Aorta (tissue), 5 donors: Measurements from ENCODE around the gene PHF21B. TPM values are rescaled to one million over a fixed set of nuclear protein-coding genes. Genes with fewer than 3 reads are reported as not detected.
"Not testable (repeated sequence)": the region's sequence is repeated elsewhere in the genome, so short reads cannot be mapped to it uniquely, and the experiment has no call there.

Experiments used
- ATAC-seq: fragments of 200-7000 bp; cut with Tn5 transposase; one replicate; pipeline ENCODE4 v1.9.1; 2022; ENCODE audit warnings: moderate library complexity; ENCODE audit not compliant: low FRiP score
- DNase-seq, 2 donors: peaks; one replicate each; pipeline ENCODE4 v3.0.0-alpha.2; 2020
- H3K27ac ChIP-seq, 2 donors: one replicate each; pipeline ENCODE4 v1.5.1; 2013; ENCODE audit warnings: low read length in 2 of 2, mild to moderate bottlenecking in 2 of 2, moderate library complexity in 2 of 2, control low read depth in 1 of 2, inconsistent platforms in 1 of 2, low read depth in 1 of 2
- H3K27me3 ChIP-seq, 2 donors: one replicate each; pipeline ENCODE4 v1.6.1; 2013; ENCODE audit warnings: control low read depth in 1 of 2, low read length in 1 of 2, mild to moderate bottlenecking in 1 of 2, moderate library complexity in 1 of 2; ENCODE audit not compliant: insufficient read depth in 2 of 2, control insufficient read depth in 1 of 2
- H3K36me3 ChIP-seq, 2 donors: one replicate each; pipeline ENCODE4 v1.6.1; 2013; ENCODE audit warnings: control low read depth in 1 of 2, low read length in 1 of 2, mild to moderate bottlenecking in 1 of 2; ENCODE audit not compliant: insufficient read depth in 2 of 2, control insufficient read depth in 1 of 2
- H3K4me1 ChIP-seq, 2 donors: one replicate each; pipeline ENCODE4 v1.6.1; 2013; ENCODE audit warnings: low read length in 2 of 2, control low read depth in 1 of 2, mild to moderate bottlenecking in 1 of 2, moderate library complexity in 1 of 2; ENCODE audit not compliant: insufficient read depth in 2 of 2, control insufficient read depth in 1 of 2
- H3K4me3 ChIP-seq, 2 donors: one replicate each; pipeline ENCODE4 v1.5.1; 2013; ENCODE audit warnings: low read length in 2 of 2, control low read depth in 1 of 2, mild to moderate bottlenecking in 1 of 2
- H3K9me3 ChIP-seq: one replicate; pipeline ENCODE4 v1.6.1; 2013; ENCODE audit warnings: mild to moderate bottlenecking, low read length; ENCODE audit not compliant: control insufficient read depth
- WGBS, 2 donors: extraction: QIAGEN DNeasy Blood & Tissue Kit; methylation state at CpG; one replicate each; pipeline ENCODE4 v1.1.7; 2013; 5-methylcytosine and 5-hydroxymethylcytosine counted together
- intact Hi-C, 2 donors: fragments of 100-400 bp; cut with DNase I; formaldehyde crosslinking; loops; one replicate each; pipeline versions ENCODE4 v1.14.2 to v1.15.0; 2022
- long read RNA-seq, 2 donors: library from polyadenylated mRNA; unstranded; transcript quantifications; one replicate each; pipeline ENCODE4 v2.0.0, GENCODE V29; 2020 to 2021
- polyA plus RNA-seq, 2 donors: library from polyadenylated mRNA; stranded (reverse); fragments of 200-250 nt; gene quantifications; one replicate each; pipeline ENCODE4 v1.2.3, GENCODE V29; 2013
- total RNA-seq, 2 donors: library from RNA; stranded (reverse); fragmentation: NEBNext Ultra II Directional; extraction: Animal tissue kit (Norgen Biotek cat#: 25700); gene quantifications; one replicate each; pipeline ENCODE4 v1.2.1, GENCODE V29; 2021
- donor health status: healthy with polysubstance abuse.
- donor health status: Bipolar disorder and iron deficiency.
- donor health status: DM: no; HTN: no; CAD: no.
- donor health status: DM: no; HTN: no; CAD: no.
- donor health status: DM: yes; HTN: yes; CAD: no.

The PHF21B gene
- total RNA-seq (1 to 10 TPM in 1 of 2 donors, under 1 TPM in 1; 0.75 to 1.8 TPM), polyA plus RNA-seq (not detected)
- long read RNA-seq, donor 1, result 0 reads
- long read RNA-seq, donor 2, result 0 reads

GRCh38 chr22:45009606-45010531 lies at the start of gene PHF21B:
Gene PHF21B, minus strand, starts transcription at chr22:45010005. Its CDS starts 456 bp downstream, at chr22:45009549.
- WGBS, 2 donors, result 1% methylated on average over 56 to 121 of the region's 121 CpGs
- Histone ChIP-seq H3K4me3 (peak within 1 kb of the TSS; percentile 45 to 76), H3K9me3 (no peaks in the 10 kb centered on the region), H3K4me1 (no peaks in the 10 kb centered on the region), H3K36me3 (no peaks in the 10 kb centered on the region), H3K27me3 (no peaks in the 10 kb centered on the region), H3K27ac (no peak within 1 kb of the TSS)
- intact Hi-C loops, result no loop called here
- peak; percentile 37 for ATAC-seq
- peak in 1 of 2 donors; percentile 78 for DNase-seq

- Histone ChIP-seq H3K36me3 (no peaks in the 10 kb centered on the region), H3K27me3 (no peaks in the 10 kb centered on the region), H3K4me1 (no peaks in the 10 kb centered on the region), H3K9me3 (no peaks in the 10 kb centered on the region), H3K27ac (no peak overlapping the region), H3K4me3 (no peak overlapping the region)
- ATAC-seq (no peak), DNase-seq (no peak)
- intact Hi-C loops, result no loop called here
- 80 to 94% methylated on average over 5 of the region's 5 CpGs for WGBS, 2 donors
These were observed 49.5 kb upstream of the PHF21B start for GRCh38 chr22:45059296-45059695.

GRCh38 chr22:45058622-45058912 lies 48.8 kb upstream of the PHF21B start:
- DNase-seq (no peak), ATAC-seq (no peak)
- Histone ChIP-seq H3K27ac (no peak overlapping the region), H3K4me1 (no peaks in the 10 kb centered on the region), H3K36me3 (no peaks in the 10 kb centered on the region), H3K27me3 (no peaks in the 10 kb centered on the region), H3K4me3 (no peak overlapping the region), H3K9me3 (no peaks in the 10 kb centered on the region)
- WGBS, 2 donors, result 17 to 36% methylated on average over 2 of the region's 2 CpGs
- intact Hi-C loops, result no loop called here

GRCh38 chr22:45055936-45056335 lies 46.1 kb upstream of the PHF21B start:
- DNase-seq (no peak), ATAC-seq (no peak)
- H3K9me3 ChIP-seq, result no peaks in the 10 kb centered on the region
- no peaks in the 10 kb centered on the region for H3K27me3 ChIP-seq
- no peaks in the 10 kb centered on the region for H3K4me1 ChIP-seq
- H3K36me3 ChIP-seq, result no peaks in the 10 kb centered on the region
- H3K4me3 ChIP-seq, result no peak overlapping the region
- no peak overlapping the region for H3K27ac ChIP-seq
- intact Hi-C loops, result no loop called here
- WGBS, 2 donors, result 81% methylated on average over 15 of the region's 15 CpGs

GRCh38 chr22:45053571-45053970 lies 43.8 kb upstream of the PHF21B start:
- DNase-seq, result no peak
- ATAC-seq, result no peak
- no peaks in the 10 kb centered on the region for H3K9me3 ChIP-seq
- no peaks in the 10 kb centered on the region for H3K36me3 ChIP-seq
- no peaks in the 10 kb centered on the region for H3K4me1 ChIP-seq
- intact Hi-C loops, result no loop called here
- H3K27me3 ChIP-seq, result no peaks in the 10 kb centered on the region
- 49 to 53% methylated on average over 1 of the region's 1 CpG for WGBS, 2 donors
- H3K4me3 ChIP-seq, result no peak overlapping the region
- no peak overlapping the region for H3K27ac ChIP-seq

- intact Hi-C loops, result no loop called here
- H3K36me3 ChIP-seq, result no peaks in the 10 kb centered on the region
- WGBS, 2 donors, result 63 to 71% methylated on average over 1 of the region's 1 CpG
- no peak for ATAC-seq
- no peaks in the 10 kb centered on the region for H3K27me3 ChIP-seq
- H3K9me3 ChIP-seq, result no peaks in the 10 kb centered on the region
- no peak for DNase-seq
- H3K4me1 ChIP-seq, result no peaks in the 10 kb centered on the region
- no peak overlapping the region for H3K4me3 ChIP-seq
- no peak overlapping the region for H3K27ac ChIP-seq
These were observed 43.3 kb upstream of the PHF21B start for GRCh38 chr22:45053094-45053493.

GRCh38 chr22:45052665-45053064 lies 42.9 kb upstream of the PHF21B start:
- H3K4me3 ChIP-seq, H3K4me1 ChIP-seq, H3K9me3 ChIP-seq, H3K27ac ChIP-seq, intact Hi-C loops, H3K36me3 ChIP-seq, DNase-seq, ATAC-seq, H3K27me3 ChIP-seq: not testable (repeated sequence)
- WGBS, 2 donors, result 36 to 39% methylated on average over 3 of the region's 3 CpGs

GRCh38 chr22:45051946-45052345 lies 42.1 kb upstream of the PHF21B start:
- Histone ChIP-seq H3K27me3 (no peaks in the 10 kb centered on the region), H3K27ac (no peak overlapping the region), H3K4me3 (no peak overlapping the region), H3K36me3 (no peaks in the 10 kb centered on the region), H3K4me1 (no peaks in the 10 kb centered on the region), H3K9me3 (no peaks in the 10 kb centered on the region)
- WGBS, 2 donors, result 88 to 93% methylated on average over 10 of the region's 10 CpGs
- ATAC-seq (no peak), DNase-seq (no peak)
- intact Hi-C loops, result no loop called here

GRCh38 chr22:45051419-45051818 lies 41.6 kb upstream of the PHF21B start:
- 85 to 87% methylated on average over 8 of the region's 8 CpGs for WGBS, 2 donors
- DNase-seq (no peak), ATAC-seq (peak; percentile 26)
- Histone ChIP-seq H3K4me1 (no peaks in the 10 kb centered on the region), H3K4me3 (no peak overlapping the region), H3K27ac (no peak overlapping the region), H3K9me3 (no peaks in the 10 kb centered on the region), H3K27me3 (no peaks in the 10 kb centered on the region), H3K36me3 (no peaks in the 10 kb centered on the region)
- intact Hi-C loops, result no loop called here
